A673 (cell line): Measurements from ENCODE around the gene DROSHA.

ENCODE experiments used
- EZH2 ChIP-seq: fragments of 200-600 bp; sonication (generic); IDR thresholded peaks from 2 replicates; pipeline ENCODE4 v1.6.1; 2017; ENCODE audit warnings: borderline replicate concordance, low read depth, mild to moderate bottlenecking, mixed read lengths, antibody characterized with exemption, low read length; ENCODE audit not compliant: poor library complexity, severe bottlenecking
- TF ChIP-seq, protein P1 (sequence below): fragments of 300-800, 200-600 bp; sonication (generic); conservative IDR thresholded peaks from 2 replicates; pipeline ENCODE4 v1.5.1; 2017; ENCODE audit warnings: low read depth, mild to moderate bottlenecking, antibody characterized with exemption, low read length, moderate library complexity, mixed read lengths

DNA sequence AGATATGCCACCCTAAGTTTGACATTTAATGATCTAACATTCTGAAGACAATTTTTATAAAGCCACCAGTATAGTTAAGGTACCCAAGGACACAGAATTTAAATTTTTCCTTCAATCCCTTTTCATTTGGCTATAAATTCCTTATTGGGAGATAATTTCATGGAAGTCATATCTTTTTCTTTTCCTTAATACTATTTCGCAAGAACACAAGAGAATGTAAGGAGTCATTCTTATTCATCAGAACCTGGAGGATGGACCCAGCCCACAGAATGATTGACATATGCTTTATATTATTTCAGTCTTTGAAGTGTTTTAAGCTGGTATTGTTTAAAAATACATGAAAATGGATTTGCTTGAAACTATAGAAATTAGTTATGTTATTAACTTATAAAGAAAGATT lies 79.6 kb downstream of the DROSHA start:
- TF ChIP-seq, protein P1, sequence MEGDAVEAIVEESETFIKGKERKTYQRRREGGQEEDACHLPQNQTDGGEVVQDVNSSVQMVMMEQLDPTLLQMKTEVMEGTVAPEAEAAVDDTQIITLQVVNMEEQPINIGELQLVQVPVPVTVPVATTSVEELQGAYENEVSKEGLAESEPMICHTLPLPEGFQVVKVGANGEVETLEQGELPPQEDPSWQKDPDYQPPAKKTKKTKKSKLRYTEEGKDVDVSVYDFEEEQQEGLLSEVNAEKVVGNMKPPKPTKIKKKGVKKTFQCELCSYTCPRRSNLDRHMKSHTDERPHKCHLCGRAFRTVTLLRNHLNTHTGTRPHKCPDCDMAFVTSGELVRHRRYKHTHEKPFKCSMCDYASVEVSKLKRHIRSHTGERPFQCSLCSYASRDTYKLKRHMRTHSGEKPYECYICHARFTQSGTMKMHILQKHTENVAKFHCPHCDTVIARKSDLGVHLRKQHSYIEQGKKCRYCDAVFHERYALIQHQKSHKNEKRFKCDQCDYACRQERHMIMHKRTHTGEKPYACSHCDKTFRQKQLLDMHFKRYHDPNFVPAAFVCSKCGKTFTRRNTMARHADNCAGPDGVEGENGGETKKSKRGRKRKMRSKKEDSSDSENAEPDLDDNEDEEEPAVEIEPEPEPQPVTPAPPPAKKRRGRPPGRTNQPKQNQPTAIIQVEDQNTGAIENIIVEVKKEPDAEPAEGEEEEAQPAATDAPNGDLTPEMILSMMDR = no peak
- TF ChIP-seq EZH2 = no peak
